ENCODE measurements around the gene RHOJ. TPM values are rescaled to one million over a fixed set of nuclear protein-coding genes. Genes with fewer than 3 reads are reported as not detected.
A peak's percentile ranks its signal among the peaks of the same experiment; 100 is the strongest.
"Not testable (repeated sequence)": the region's sequence is repeated elsewhere in the genome, so short reads cannot be mapped to it uniquely, and the experiment has no call there.

Gene RHOJ
- total RNA-seq, result 0.21 and 0.54 TPM in 2 replicates

DNA sequence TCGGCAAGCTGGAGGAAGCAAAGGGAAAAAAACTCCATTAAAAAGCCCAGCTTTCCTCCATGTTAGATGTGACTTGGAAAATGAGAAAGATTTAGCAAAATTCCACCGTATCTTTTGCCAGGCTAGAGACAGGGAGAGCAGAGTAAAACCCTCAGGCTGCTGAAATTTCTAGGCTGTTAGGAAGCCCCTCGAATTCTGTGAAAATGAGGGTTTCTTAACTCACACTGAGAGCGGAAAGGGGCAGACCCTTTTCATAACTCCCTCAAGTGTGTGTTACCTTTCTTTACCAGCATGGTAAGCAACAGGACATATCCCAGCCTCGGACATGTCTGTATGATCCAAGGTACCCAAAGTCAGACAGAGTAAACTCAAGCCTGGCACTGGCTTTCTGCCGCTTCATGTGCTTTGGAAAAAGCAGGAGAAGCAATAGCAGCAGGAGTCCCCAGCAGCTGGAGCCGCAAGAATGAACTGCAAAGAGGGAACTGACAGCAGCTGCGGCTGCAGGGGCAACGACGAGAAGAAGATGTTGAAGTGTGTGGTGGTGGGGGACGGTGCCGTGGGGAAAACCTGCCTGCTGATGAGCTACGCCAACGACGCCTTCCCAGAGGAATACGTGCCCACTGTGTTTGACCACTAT lies at the start of gene RHOJ:
TSS of gene RHOJ (plus strand) at position 37 of the 637 bp plus-strand sequence. CDS start at position 464, 427 bp downstream.
- DNase-seq (ENCODE audit: low read depth), result no peak
- no peak for TF ChIP-seq CTCF (IDR thresholded peaks at IDR 0.05; ENCODE audit: insufficient read depth, low read length, poor library complexity, severe bottlenecking)
- H3K36me3 ChIP-seq (ENCODE audit: control insufficient read depth, insufficient read depth, low read length), result no peaks in the 10 kb centered on the region
- H3K4me3 ChIP-seq (ENCODE audit: low read depth, low read length), result peak within 1 kb of the TSS; percentile 14
- no peaks in the 10 kb centered on the region for H3K27me3 ChIP-seq (ENCODE audit: control insufficient read depth, insufficient read depth, low read length)

GRCh38 chr14:63155511-63156185 lies 48.6 kb upstream of the RHOJ start:
- no peaks in the 10 kb centered on the region for H3K27me3 ChIP-seq (ENCODE audit: control insufficient read depth, insufficient read depth, low read length)
- no peak for TF ChIP-seq CTCF (IDR thresholded peaks at IDR 0.05; ENCODE audit: insufficient read depth, low read length, poor library complexity, severe bottlenecking)
- DNase-seq (ENCODE audit: low read depth), result no peak

GRCh38 chr14:63157195-63157594 lies 47.0 kb upstream of the RHOJ start:
- no peaks in the 10 kb centered on the region for H3K36me3 ChIP-seq (ENCODE audit: control insufficient read depth, insufficient read depth, low read length)
- no peak for DNase-seq (ENCODE audit: low read depth)
- no peak for TF ChIP-seq CTCF (IDR thresholded peaks at IDR 0.05; ENCODE audit: insufficient read depth, low read length, poor library complexity, severe bottlenecking)
- H3K27me3 ChIP-seq (ENCODE audit: control insufficient read depth, insufficient read depth, low read length), result no peaks in the 10 kb centered on the region
- H3K4me3 ChIP-seq (ENCODE audit: low read depth, low read length), result no peak overlapping the region

More at GRCh38 chr14:63155511-63156185, 48.6 kb upstream of the RHOJ start:
- Histone ChIP-seq H3K4me3 (ENCODE audit: low read depth, low read length) (no peak overlapping the region), H3K36me3 (ENCODE audit: control insufficient read depth, insufficient read depth, low read length) (no peaks in the 10 kb centered on the region)

DNA sequence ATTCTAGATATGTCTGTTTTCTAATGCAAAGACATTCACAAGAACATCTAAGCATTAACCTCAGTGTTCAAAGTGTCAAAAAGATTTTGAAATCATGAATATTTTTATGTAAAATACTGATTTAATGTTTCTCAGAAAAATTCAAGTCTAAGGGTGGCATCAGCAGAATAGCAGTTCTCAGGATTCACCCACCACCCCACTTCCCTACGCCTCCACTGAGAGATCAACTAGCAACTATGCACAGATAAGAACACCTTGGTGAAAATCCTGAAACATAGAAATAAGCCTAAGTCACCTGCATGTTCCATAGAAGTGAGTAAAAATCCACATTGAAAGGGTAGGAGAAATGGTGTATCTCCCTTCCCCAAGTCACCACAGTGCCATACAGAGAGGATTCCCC lies 40.9 kb upstream of the RHOJ start:
- TF ChIP-seq CTCF (IDR thresholded peaks at IDR 0.05; ENCODE audit: insufficient read depth, low read length, poor library complexity, severe bottlenecking), result no peak
- DNase-seq (ENCODE audit: low read depth), result no peak
- Histone ChIP-seq H3K36me3 (ENCODE audit: control insufficient read depth, insufficient read depth, low read length) (no peaks in the 10 kb centered on the region), H3K27me3 (ENCODE audit: control insufficient read depth, insufficient read depth, low read length) (no peaks in the 10 kb centered on the region), H3K4me3 (ENCODE audit: low read depth, low read length) (no peak overlapping the region)

DNA sequence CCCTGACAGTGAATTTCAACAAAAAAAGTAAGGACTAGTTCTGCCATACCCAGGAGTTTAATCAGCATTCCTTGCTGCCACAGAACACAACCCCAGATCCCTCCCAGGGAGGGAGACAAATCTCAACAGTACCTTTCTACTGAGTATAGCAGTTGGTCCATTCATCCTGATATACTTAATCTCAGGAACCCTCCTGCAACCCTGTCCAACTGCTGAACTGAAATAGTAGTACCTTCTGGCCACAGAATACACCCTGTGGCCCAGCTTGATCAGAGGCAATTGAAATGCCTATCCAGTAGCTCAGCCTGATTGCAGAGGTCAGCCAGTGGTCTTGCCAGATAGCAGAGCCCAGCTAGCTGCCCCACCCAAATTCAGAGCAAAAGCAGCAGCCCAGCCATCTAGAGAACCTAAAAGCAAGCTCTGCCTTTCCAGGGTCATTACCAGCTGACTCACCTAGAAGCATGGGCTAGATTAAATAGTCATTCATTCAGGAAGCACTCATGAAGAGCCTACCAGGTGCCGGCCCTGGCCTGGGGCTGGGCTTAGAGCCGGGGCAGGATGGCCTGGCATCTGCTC lies 40.0 kb upstream of the RHOJ start:
- no peak for DNase-seq (ENCODE audit: low read depth)
- Histone ChIP-seq H3K27me3 (ENCODE audit: control insufficient read depth, insufficient read depth, low read length) (no peaks in the 10 kb centered on the region), H3K4me3 (ENCODE audit: low read depth, low read length) (no peak overlapping the region), H3K36me3 (ENCODE audit: control insufficient read depth, insufficient read depth, low read length) (no peaks in the 10 kb centered on the region)
- TF ChIP-seq CTCF (IDR thresholded peaks at IDR 0.05; ENCODE audit: insufficient read depth, low read length, poor library complexity, severe bottlenecking), result no peak

GRCh38 chr14:63165267-63165666 lies 39.0 kb upstream of the RHOJ start:
- DNase-seq (ENCODE audit: low read depth); H3K27me3 ChIP-seq (ENCODE audit: control insufficient read depth, insufficient read depth, low read length); H3K4me3 ChIP-seq (ENCODE audit: low read depth, low read length); H3K36me3 ChIP-seq (ENCODE audit: control insufficient read depth, insufficient read depth, low read length): not testable (repeated sequence)

All from kidney epithelial cell (primary cell).